ENCODE measurements around the gene DUSP18.
"Not testable (repeated sequence)": the region's sequence is repeated elsewhere in the genome, so short reads cannot be mapped to it uniquely, and the experiment has no call there.

Gene DUSP18

DNA sequence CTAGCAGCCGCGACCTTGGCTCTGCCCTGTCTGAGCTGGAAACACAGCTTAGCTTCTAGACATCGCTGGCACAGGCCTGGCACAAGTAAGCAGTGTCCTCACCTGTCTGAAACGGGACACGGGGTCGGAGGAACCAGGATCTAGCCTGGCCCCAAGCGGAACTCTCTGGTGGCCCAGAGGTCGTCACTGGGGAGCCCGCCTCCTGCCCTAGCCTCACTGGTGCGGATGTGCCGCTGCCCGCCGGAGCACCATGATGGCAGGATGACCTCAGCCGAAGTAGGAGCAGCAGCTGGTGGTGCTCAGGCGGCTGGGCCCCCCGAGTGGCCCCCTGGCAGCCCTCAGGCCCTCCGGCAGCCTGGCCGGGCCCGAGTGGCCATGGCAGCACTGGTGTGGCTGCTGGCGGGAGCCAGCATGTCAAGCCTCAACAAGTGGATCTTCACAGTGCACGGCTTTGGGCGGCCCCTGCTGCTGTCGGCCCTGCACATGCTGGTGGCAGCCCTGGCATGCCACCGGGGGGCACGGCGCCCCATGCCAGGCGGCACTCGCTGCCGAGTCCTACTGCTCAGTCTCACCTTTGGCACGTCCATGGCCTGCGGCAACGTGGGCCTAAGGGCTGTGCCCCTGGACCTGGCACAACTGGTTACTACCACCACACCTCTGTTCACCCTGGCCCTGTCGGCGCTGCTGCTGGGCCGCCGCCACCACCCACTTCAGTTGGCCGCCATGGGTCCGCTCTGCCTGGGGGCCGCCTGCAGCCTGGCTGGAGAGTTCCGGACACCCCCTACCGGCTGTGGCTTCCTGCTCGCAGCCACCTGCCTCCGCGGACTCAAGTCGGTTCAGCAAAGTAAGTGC is 31.2 kb downstream of the DUSP18 start:
- no peak for DNase-seq

DNA sequence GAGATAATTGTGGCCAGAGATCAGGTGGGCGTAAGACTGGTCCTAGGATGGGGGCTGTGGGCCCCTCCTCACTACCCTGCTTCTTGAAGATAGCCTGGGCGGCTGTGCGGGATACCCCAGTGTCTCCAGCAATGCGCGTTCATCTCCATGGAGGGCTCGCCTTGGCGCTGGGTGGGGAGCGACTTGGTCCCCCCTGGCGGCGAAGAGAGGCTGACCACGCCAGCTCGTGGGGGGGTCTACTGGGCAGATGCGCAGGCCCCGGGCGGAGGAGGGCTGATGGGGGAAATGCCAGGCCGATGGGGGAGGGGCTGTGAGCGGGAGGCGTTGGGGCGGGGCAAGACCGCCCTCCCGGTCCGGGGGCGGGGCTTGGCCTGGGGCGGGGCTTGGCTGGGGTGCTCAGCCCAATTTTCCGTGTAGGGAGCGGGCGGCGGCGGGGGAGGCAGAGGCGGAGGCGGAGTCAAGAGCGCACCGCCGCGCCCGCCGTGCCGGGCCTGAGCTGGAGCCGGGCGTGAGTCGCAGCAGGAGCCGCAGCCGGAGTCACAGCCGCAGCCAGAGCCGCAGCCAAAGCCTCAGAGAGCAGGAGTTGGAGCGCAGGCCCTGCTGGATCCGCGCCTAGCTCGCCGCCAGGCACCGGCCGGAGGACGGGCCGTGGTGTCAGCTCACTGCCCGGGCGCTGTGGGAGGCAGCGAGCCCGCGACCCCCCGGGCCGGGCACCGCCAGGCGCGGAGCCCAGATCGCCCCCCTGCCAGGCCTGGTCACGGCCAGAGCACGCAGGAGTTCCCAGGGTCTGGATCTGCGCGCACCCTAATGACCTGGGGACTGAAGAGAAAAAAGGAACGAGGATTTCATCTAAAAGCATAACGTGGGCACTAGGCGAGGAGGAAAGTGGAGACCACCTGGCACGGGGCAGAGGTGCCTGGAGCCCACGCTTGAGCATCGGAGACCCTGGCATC is 32.1 kb downstream of the DUSP18 start, which contains the start of gene SLC35E4:
Gene SLC35E4 (plus strand): TSS at position 509 of the 953 bp plus-strand sequence. CDS start 670 bp downstream, outside the sequence.
- DNase-seq, result peak; percentile 53

DNA sequence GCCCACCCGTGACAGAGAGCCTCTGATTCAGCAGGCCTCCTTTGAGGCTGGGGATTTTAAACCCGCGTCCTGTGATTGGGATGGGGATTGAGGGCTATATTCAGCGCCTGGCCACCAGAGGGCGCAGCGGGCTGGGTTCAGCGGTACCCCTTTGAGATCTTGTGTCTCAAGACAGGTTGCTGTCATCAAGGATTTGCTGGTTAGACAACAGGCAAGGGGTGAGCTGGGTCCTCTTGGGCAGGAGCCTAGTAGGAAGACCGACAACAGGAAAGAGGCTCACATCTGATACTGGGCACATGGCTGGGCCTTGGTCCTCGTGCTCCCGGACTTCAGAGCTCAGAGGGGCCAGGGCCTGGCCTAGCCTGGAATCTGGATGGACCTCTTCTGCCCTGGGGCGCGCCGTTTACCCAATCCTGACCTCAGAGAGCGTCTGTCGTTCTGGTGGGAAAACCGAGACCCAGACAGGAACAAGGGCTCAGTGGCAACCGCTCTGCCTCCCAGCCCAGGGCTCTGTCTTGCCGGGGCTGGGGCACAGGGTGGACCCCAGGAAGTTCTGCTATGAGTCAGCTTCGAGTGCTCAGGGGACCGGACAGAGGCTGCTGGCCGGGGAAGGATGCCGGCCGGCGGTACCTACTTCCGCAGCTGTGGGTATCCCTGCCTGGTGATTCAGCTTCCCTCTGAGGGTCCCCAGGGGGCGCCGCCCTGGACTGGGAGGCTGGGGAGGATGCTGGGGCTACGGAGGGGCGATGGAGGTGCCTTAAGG is 33.0 kb downstream of the DUSP18 start:
- peak; percentile 47 for DNase-seq

DNA sequence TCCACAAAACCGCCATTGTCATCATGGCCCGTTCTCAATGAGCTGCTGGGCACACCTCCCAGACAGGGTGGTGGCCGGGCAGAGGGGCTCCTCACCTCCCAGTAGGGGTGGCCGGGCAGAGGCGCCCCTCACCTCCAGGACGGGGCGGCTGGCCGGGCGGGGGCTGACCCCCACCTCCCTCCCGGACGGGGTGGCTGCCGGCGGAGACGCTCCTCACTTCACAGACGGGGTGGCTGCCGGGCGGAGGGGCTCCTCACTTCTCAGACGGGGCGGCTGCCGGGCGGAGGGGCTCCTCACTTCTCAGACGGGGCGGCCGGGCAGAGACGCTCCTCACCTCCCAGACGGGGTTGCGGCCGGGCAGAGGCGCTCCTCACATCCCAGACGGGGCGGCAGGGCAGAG is 36.2 kb downstream of the DUSP18 start:
- not testable (repeated sequence) for DNase-seq

DNA sequence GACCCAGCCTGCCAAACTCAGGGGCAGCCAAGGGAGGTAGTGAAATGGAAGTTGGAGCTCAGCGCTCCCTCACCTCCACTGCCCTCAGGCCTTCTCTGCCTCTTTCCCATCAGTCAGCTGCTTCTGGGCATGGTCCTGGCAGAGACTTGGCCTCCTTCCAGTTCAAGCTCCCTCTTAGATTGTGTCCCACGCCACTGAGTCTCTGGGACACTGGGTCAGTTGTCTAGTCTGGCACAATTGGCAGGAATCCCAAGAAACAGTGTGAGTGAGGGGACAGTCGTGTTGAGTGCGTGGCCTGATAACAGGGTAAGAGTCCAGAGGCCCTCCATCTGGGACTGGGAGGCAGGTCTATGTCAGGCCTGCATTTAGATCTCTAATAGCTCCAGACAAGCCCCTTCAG is 39.2 kb downstream of the DUSP18 start:
- DNase-seq, result no peak

DNA sequence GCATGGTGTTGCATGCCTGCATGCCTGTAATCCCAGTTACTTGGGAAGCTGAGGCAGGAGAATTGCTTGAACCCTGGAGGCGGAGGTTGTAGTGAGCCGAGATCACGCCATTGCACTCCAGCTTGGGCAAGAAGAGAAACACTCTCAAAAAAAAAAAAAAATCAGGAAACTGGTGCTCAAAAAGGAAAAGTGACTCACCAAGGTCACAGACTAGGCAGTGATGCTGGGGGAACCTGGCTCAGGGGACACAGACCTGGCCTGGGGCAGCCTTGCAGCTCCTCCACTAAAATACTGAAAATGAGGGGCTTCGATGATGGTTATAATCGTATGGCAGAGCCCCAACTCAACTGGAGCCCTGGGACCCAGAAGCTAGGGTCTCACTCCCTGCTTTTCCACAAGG is 40.2 kb downstream of the DUSP18 start:
- DNase-seq, result no peak

GRCh38 chr22:30626413-30626812 is 41.3 kb downstream of the DUSP18 start:
- DNase-seq, result no peak

- not testable (repeated sequence) for DNase-seq
Observed at GRCh38 chr22:30619909-30620308, 47.8 kb downstream of the DUSP18 start.

DNA sequence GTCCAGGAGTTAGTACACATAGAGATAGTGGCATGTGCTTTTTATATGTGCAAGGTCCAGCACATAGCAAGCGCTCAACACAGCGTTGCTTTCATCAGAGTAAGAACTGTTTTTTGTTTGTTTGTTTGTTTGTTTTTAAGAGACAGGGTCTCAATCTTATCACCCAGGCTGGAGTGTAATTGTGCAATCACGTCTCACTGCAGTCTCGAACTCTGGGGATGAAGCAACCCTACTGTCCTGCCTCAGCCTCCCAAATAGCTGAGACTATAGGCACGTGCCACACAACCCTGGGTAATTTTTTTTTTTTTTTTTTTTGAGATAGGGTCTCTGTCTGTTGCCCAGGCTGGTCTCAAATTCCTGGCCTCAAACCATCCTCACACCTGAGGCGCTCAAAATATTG is 49.9 kb downstream of the DUSP18 start:
- DNase-seq, result no peak

DNA sequence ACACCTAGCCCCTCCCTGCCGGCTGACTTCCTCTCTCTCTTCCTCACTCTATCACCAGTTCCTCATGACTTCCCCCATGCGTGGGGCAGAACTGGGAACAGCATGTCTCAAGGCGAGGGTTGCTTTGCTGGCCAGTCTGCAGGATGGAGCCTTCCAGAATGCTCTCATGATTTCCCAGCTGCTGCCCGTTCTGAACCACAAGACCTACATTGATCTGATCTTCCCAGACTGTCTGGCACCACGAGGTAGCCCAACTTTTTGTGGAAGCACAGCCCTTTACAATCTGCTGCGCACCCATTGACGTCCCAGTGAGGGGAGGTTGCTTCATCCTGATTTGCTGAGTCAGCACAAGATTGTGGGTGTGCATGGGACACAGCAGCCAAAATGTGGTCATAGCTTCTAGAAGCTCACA is 52.1 kb downstream of the DUSP18 start:
- DNase-seq, result no peak

GRCh38 chr22:30614879-30615278 is 52.8 kb downstream of the DUSP18 start:
- no peak for DNase-seq

DNA sequence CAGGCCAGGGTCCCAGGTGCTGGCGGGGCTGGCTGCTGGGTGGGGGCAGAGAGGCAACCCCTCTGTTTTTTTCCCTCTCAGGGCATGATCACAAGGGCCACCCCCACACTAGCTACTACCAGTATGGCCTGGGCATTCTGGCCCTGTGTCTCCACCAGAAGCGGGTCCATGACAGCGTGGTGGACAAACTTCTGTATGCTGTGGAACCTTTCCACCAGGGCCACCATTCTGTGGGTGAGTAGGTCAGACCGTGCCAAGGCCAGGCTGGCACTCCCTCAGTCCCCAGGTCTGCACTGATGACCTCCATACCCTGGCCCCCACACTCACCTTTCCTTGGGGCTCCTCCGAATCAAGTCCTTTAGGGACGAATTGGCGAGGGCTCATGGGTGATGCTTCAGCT is 53.4 kb downstream of the DUSP18 start:
- no peak for DNase-seq

- DNase-seq, result no peak
Observed at GRCh38 chr22:30612789-30613188, 54.9 kb downstream of the DUSP18 start.

Data from NCI-H748 treated with DMSO at 0.1 percent for 48 hours (cell line).